ENCODE measurements around the gene DZIP1L.
A peak's percentile ranks its signal among the peaks of the same experiment; 100 is the strongest.

The DZIP1L gene

DNA sequence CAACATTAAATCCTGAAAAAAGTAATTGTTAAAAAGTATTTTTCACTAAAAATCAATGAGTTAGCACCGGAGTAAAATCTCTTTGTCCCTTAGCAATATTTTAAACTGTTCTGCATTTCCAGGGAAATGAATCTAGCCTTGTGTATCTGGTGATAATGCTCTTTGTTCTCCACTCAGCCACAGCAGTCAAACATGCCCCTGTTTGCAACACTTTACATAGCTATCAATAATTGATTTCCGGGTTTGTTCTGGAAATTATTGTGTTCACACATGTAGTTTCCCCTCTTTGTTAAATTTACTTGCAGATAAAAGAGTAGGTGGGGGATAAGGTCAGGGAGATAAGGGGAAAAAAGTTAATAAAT lies 20.4 kb upstream of the DZIP1L start:
- TF ChIP-seq REST (IDR thresholded peaks at IDR 0.05; ENCODE audit: insufficient read depth in 1 of 2, low read depth in 2 of 2, low read length in 2 of 2) = no peak
- TF ChIP-seq POLR2AphosphoS5 (IDR thresholded peaks at IDR 0.05; ENCODE audit: low read depth, low read length) = no peak
- TF ChIP-seq FOXP2 (optimal IDR thresholded peaks at IDR 0.05; ENCODE audit: borderline replicate concordance, extremely low read depth, extremely low read length, insufficient read depth) = no peak
- TF ChIP-seq SIN3A (IDR thresholded peaks at IDR 0.05; ENCODE audit: borderline replicate concordance, insufficient read depth, low read length) = no peak
- no peak for TF ChIP-seq TAF1 (IDR thresholded peaks at IDR 0.05; ENCODE audit: borderline replicate concordance, insufficient read depth, low read length)

DNA sequence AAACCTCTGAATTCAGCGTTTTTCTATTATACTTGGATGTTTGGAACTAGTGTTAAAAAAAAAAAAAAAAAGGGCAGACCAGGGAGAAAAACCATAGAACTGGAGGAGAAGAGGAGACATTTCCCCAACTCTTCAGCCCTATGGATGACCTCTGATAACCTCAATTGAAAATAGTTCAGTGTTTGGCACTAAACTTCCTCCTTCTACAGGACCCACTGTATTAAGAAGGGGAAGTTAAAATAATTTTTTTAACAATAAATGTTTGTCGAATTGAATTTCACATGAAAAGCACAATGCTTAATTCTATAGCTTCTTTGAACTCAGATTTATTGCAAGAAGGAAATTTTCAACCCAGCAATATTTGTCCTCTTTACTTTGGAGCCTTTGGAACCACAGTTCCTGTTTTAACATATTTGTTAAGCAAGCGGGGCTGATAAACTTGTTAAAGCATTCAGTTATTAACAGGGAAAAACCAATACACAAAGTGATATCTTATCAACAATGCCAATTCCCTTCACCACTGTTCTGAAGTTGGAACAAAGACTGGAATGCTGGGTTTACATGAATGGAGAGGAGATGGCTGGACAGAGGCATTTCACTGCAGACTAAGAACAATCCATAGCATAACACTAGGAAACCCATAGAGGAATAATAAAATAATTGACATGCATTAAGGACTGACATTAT lies 19.9 kb upstream of the DZIP1L start:
- no peak for TF ChIP-seq TAF1 (IDR thresholded peaks at IDR 0.05; ENCODE audit: borderline replicate concordance, insufficient read depth, low read length)
- 0 out of 4 replicates have a peak, but pooled peaks of 1 of the 2 experiments have one; percentile 52 for TF ChIP-seq REST (IDR thresholded peaks at IDR 0.05; ENCODE audit: insufficient read depth in 1 of 2, low read depth in 2 of 2, low read length in 2 of 2)
- no peak for TF ChIP-seq POLR2AphosphoS5 (IDR thresholded peaks at IDR 0.05; ENCODE audit: low read depth, low read length)

GRCh38 chr3:138132239-138132638 lies 16.8 kb upstream of the DZIP1L start, which contains the start of gene A4GNT:
Gene A4GNT (minus strand): TSS chr3:138132390. CDS start chr3:138131256, 1,134 bp downstream.
- TF ChIP-seq TAF1 (IDR thresholded peaks at IDR 0.05; ENCODE audit: borderline replicate concordance, insufficient read depth, low read length) (no peak), REST (IDR thresholded peaks at IDR 0.05; ENCODE audit: insufficient read depth in 1 of 2, low read depth in 2 of 2, low read length in 2 of 2) (no peak), POLR2AphosphoS5 (IDR thresholded peaks at IDR 0.05; ENCODE audit: low read depth, low read length) (no peak), FOXP2 (optimal IDR thresholded peaks at IDR 0.05; ENCODE audit: borderline replicate concordance, extremely low read depth, extremely low read length, insufficient read depth) (no peak), SIN3A (IDR thresholded peaks at IDR 0.05; ENCODE audit: borderline replicate concordance, insufficient read depth, low read length) (no peak)

DNA sequence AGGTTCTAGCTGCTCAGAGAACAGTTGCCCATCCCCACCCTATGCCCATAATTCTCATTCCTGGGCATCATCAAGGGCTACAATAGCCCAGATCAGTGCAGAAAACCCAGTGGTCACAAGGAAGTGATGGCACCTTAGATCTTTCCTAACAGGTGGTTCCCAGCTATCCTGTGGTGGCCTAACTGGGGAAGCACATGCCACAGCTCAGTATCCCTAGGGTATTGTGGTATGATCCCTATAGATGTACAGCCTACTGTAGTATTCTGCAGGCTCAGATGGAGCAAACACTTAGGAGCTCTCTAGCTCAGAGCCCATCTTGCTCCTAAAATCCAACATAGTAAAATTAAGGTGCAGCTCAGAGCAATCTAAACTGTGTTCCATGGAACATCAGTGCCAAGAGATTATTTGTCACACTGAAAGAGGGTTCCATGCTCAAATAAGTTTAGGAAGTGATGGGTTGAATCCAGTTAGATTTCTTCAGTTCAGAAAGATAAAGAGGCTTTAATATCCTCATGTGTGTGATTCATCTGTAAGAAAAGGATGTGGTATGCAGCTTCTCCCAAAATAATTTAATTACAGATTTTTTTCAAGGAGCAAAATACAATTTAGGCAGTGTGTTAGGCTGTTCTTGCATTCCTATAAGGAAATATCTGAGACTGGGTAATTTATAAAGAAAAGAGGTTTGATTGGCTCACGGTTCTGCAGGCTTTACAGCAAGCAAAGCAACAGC lies 12.4 kb upstream of the DZIP1L start:
- no peak for TF ChIP-seq SIN3A (IDR thresholded peaks at IDR 0.05; ENCODE audit: borderline replicate concordance, insufficient read depth, low read length)
- no peak for TF ChIP-seq TAF1 (IDR thresholded peaks at IDR 0.05; ENCODE audit: borderline replicate concordance, insufficient read depth, low read length)
- no peak for TF ChIP-seq POLR2AphosphoS5 (IDR thresholded peaks at IDR 0.05; ENCODE audit: low read depth, low read length)
- no peak for TF ChIP-seq REST (IDR thresholded peaks at IDR 0.05; ENCODE audit: insufficient read depth in 1 of 2, low read depth in 2 of 2, low read length in 2 of 2)
- no peak for TF ChIP-seq FOXP2 (optimal IDR thresholded peaks at IDR 0.05; ENCODE audit: borderline replicate concordance, extremely low read depth, extremely low read length, insufficient read depth)
